Suppressor macrophage (primary cell): Measurements from ENCODE around the gene INTS13.
A peak's percentile ranks its signal among the peaks of the same experiment; 100 is the strongest.
"Not testable (repeated sequence)": the region's sequence is repeated elsewhere in the genome, so short reads cannot be mapped to it uniquely, and the experiment has no call there.

Experiments
- DNase-seq, 4 experiments: peaks; one replicate each; pipeline ENCODE4 v3.0.0-alpha.2; 2020 to 2022

Gene INTS13

GRCh38 chr12:26935636-26936378, 2.0 kb downstream of the INTS13 start:
- peak in 3 of 4 experiments; percentile 37 to 44 (median 39) for DNase-seq

GRCh38 chr12:26929590-26929989, 8.2 kb downstream of the INTS13 start:
- DNase-seq: no peak

- no peak for DNase-seq
Measured at GRCh38 chr12:26928661-26929060, 9.1 kb downstream of the INTS13 start.

- DNase-seq: no peak
Measured at GRCh38 chr12:26921886-26922285, 15.9 kb downstream of the INTS13 start.

GRCh38 chr12:26919216-26919555, 18.6 kb downstream of the INTS13 start:
- DNase-seq: no peak

- DNase-seq: peak in 1 of 4 experiments; percentile 11
Measured at GRCh38 chr12:26918321-26919215, 19.2 kb downstream of the INTS13 start.

GRCh38 chr12:26906704-26907103, 31.1 kb downstream of the INTS13 start:
- DNase-seq: no peak

- DNase-seq: no peak
Measured at GRCh38 chr12:26906024-26906423, 31.8 kb downstream of the INTS13 start.

GRCh38 chr12:26903396-26903795, 34.4 kb downstream of the INTS13 start:
- DNase-seq: not testable (repeated sequence)

- no peak for DNase-seq
Measured at GRCh38 chr12:26896913-26897312, 40.9 kb downstream of the INTS13 start.

GRCh38 chr12:26895672-26896071, 42.1 kb downstream of the INTS13 start:
- no peak for DNase-seq

GRCh38 chr12:26891704-26892103, 46.1 kb downstream of the INTS13 start:
- DNase-seq: no peak

- no peak for DNase-seq
Measured at GRCh38 chr12:26890784-26891183, 47.0 kb downstream of the INTS13 start.

- DNase-seq: peak; percentile 90 to 92 (median 91)
Measured at GRCh38 chr12:26884765-26885576, 52.8 kb downstream of the INTS13 start.

- no peak for DNase-seq
Measured at GRCh38 chr12:26880625-26881024, 57.2 kb downstream of the INTS13 start.

GRCh38 chr12:26878661-26879119, 59.1 kb downstream of the INTS13 start:
- DNase-seq: no peak

GRCh38 chr12:26874501-26875296, 63.1 kb downstream of the INTS13 start:
- peak; percentile 52 to 79 (median 74) for DNase-seq

GRCh38 chr12:26872625-26873024, 65.2 kb downstream of the INTS13 start:
- DNase-seq: no peak

- no peak for DNase-seq
Measured at GRCh38 chr12:26871985-26872384, 65.8 kb downstream of the INTS13 start.

- DNase-seq: no peak
Measured at GRCh38 chr12:26870491-26871419, 67.0 kb downstream of the INTS13 start.
